H1 (cell line): ENCODE data around the gene MALT1. TPM values are rescaled to one million over a fixed set of nuclear protein-coding genes. Genes with fewer than 3 reads are reported as not detected.

Experiments
- CTCF ChIA-PET: fragments of 300-600 bp; sonication (Branson Sonifier 250); formaldehyde crosslinking; loops from one replicate; lab custom pipeline; 2021; ENCODE audit not compliant: partially characterized antibody; lab: Charles Lee
- POLR2A ChIA-PET: fragments of 300-600 bp; sonication (Branson Sonifier 250); formaldehyde crosslinking; loops from one replicate; lab custom pipeline; 2021; ENCODE audit warnings: inconsistent platforms; ENCODE audit not compliant: partially characterized antibody; lab: Charles Lee
- DNase-seq, 2 experiments: peaks; one replicate each; pipeline versions ENCODE4 v3.0.0 to v3.0.0-alpha.2; 2010 to 2022; ENCODE audit warnings: low spot score in 2 of 2, low read depth in 1 of 2, mixed read lengths in 1 of 2
- FAIRE-seq: peaks from 2 replicates; lab custom pipeline; 2011; peaks lifted over from hg19 to GRCh38; lab: Jason Lieb, UNC
- H2AFZ ChIP-seq: 2 replicates; pipeline ENCODE4 v1.8.1; 2012; ENCODE audit warnings: low read length, inconsistent platforms
- H2AK5ac ChIP-seq: 2 replicates; pipeline ENCODE4 v1.6.1; 2013; ENCODE audit warnings: low read depth, low read length
- H2BK120ac ChIP-seq: replicated peaks from 2 replicates; pipeline ENCODE3; 2013; ENCODE audit warnings: low read depth, low read length, inconsistent platforms
- H2BK12ac ChIP-seq: 2 replicates; pipeline ENCODE4 v1.6.1; 2013; ENCODE audit warnings: low read depth, low read length
- H2BK15ac ChIP-seq: 2 replicates; pipeline ENCODE4 v1.6.1; 2013; ENCODE audit warnings: low read length
- H2BK20ac ChIP-seq: 2 replicates; pipeline ENCODE4 v1.6.1; 2013; ENCODE audit warnings: low read length
- H2BK5ac ChIP-seq: 2 replicates; pipeline ENCODE4 v1.6.1; 2013; ENCODE audit warnings: low read depth, low read length
- H3K14ac ChIP-seq: 2 replicates; pipeline ENCODE4 v1.6.1; 2013; ENCODE audit warnings: inconsistent platforms; ENCODE audit not compliant: insufficient read length
- H3K18ac ChIP-seq: 2 replicates; pipeline ENCODE4 v1.6.1; 2013; ENCODE audit warnings: low read length; ENCODE audit errors: extremely low read depth
- H3K23ac ChIP-seq: 2 replicates; pipeline ENCODE4 v1.6.1; 2013; ENCODE audit warnings: inconsistent platforms; ENCODE audit not compliant: insufficient read length
- H3K23me2 ChIP-seq: 2 replicates; pipeline ENCODE4 v1.6.1; 2013; ENCODE audit warnings: low read depth, low read length
- H3K27ac ChIP-seq: 2 replicates; pipeline ENCODE4 v1.6.1; 2011; ENCODE audit warnings: low read depth, low read length, inconsistent platforms
- H3K27me3 ChIP-seq, 4 experiments: replicated peaks in 1 of 4; 1 replicate in 1 of 4; 2 replicates in 3 of 4; pipeline versions ENCODE4 v1.6.1 to v1.8.1; 2011 to 2013; ENCODE audit warnings: low read length in 3 of 4, mild to moderate bottlenecking in 3 of 4, inconsistent platforms in 2 of 4, mixed read lengths in 2 of 4, moderate library complexity in 1 of 4; ENCODE audit not compliant: control insufficient read depth in 3 of 4, insufficient read depth in 3 of 4; ENCODE audit errors: extremely low read depth in 1 of 4
- H3K36me3 ChIP-seq, 4 experiments: 2 replicates each; pipeline versions ENCODE4 v1.6.1 to v1.8.1; 2011 to 2013; ENCODE audit warnings: mild to moderate bottlenecking in 4 of 4, low read length in 3 of 4, moderate library complexity in 2 of 4, control low read depth in 1 of 4, inconsistent platforms in 1 of 4; ENCODE audit not compliant: insufficient read depth in 4 of 4, control insufficient read depth in 2 of 4
- H3K4ac ChIP-seq: replicated peaks from 2 replicates; pipeline ENCODE3; 2013; ENCODE audit warnings: low read length, low read depth, mixed read lengths, inconsistent platforms; ENCODE audit not compliant: insufficient read length
- H3K4me1 ChIP-seq, 4 experiments: replicated peaks in 1 of 4; 1 replicate in 1 of 4; 2 replicates in 3 of 4; pipeline versions ENCODE4 v1.6.1 to v1.8.1; 2011 to 2013; ENCODE audit warnings: low read length in 3 of 4, inconsistent platforms in 2 of 4, mixed read lengths in 1 of 4; ENCODE audit not compliant: insufficient read depth in 4 of 4, control insufficient read depth in 3 of 4
- H3K4me2 ChIP-seq, 2 experiments: 2 replicates each; pipeline versions ENCODE4 v1.6.1 to v1.8.1; 2011 to 2013; ENCODE audit warnings: low read depth in 2 of 2, low read length in 2 of 2, control low read depth in 1 of 2, inconsistent platforms in 1 of 2, mild to moderate bottlenecking in 1 of 2; ENCODE audit not compliant: insufficient read depth in 1 of 2
- H3K4me3 ChIP-seq, 4 experiments: fragments of 200-600, 300-600 bp in 1 of 4; sonication (generic), shearing (Covaris generic), sonication (Bioruptor Twin) in 1 of 4; 2 replicates each; pipeline versions ENCODE4 v1.5.1 to v1.8.1; 2011 to 2016; ENCODE audit warnings: low read length in 4 of 4, low read depth in 3 of 4, control low read depth in 2 of 4, inconsistent platforms in 2 of 4, mild to moderate bottlenecking in 2 of 4, mixed read lengths in 1 of 4, moderate library complexity in 1 of 4; ENCODE audit not compliant: insufficient read depth in 2 of 4; ENCODE audit errors: extremely low read depth in 1 of 4
- H3K56ac ChIP-seq: replicated peaks from 2 replicates; pipeline ENCODE3; 2013; ENCODE audit warnings: low read depth, mild to moderate bottlenecking, mixed read lengths, low read length, inconsistent platforms; ENCODE audit not compliant: insufficient read length
- H3K79me1 ChIP-seq: 2 replicates; pipeline ENCODE4 v1.6.1; 2013; ENCODE audit warnings: low read depth, low read length, control low read depth
- H3K79me2 ChIP-seq, 2 experiments: 2 replicates each; pipeline versions ENCODE4 v1.6.1 to v1.8.1; 2012 to 2013; ENCODE audit warnings: low read length in 2 of 2, mild to moderate bottlenecking in 2 of 2, inconsistent platforms in 1 of 2; ENCODE audit not compliant: insufficient read depth in 2 of 2, control insufficient read depth in 1 of 2
- H3K9ac ChIP-seq, 4 experiments: replicated peaks in 1 of 4; 1 replicate in 1 of 4; 2 replicates in 3 of 4; pipeline versions ENCODE4 v1.6.1 to v1.8.1; 2011 to 2013; ENCODE audit warnings: low read depth in 3 of 4, low read length in 3 of 4, control low read depth in 2 of 4, mild to moderate bottlenecking in 2 of 4, moderate library complexity in 2 of 4, inconsistent platforms in 1 of 4; ENCODE audit errors: extremely low read depth in 1 of 4
- H3K9me3 ChIP-seq, 2 experiments: 2 replicates each; pipeline versions ENCODE4 v1.6.1 to v1.8.1; 2012 to 2013; ENCODE audit warnings: mild to moderate bottlenecking in 2 of 2, moderate library complexity in 2 of 2, control low read depth in 1 of 2, inconsistent platforms in 1 of 2, low read depth in 1 of 2, low read length in 1 of 2, mixed read lengths in 1 of 2; ENCODE audit not compliant: insufficient read depth in 2 of 2
- H4K20me1 ChIP-seq, 2 experiments: replicated peaks in 1 of 2; 2 replicates each; pipeline versions ENCODE3 to v1.8.1; 2011 to 2013; ENCODE audit warnings: inconsistent platforms in 2 of 2, low read length in 2 of 2, mild to moderate bottlenecking in 1 of 2; ENCODE audit not compliant: insufficient read depth in 2 of 2, control insufficient read depth in 1 of 2
- H4K5ac ChIP-seq: 2 replicates; pipeline ENCODE4 v1.6.1; 2013; ENCODE audit warnings: low read length, low read depth, mixed read lengths, inconsistent platforms; ENCODE audit not compliant: insufficient read length
- H4K8ac ChIP-seq: 2 replicates; pipeline ENCODE4 v1.8.0; 2013; ENCODE audit warnings: mild to moderate bottlenecking, moderate library complexity, low read length, inconsistent platforms; ENCODE audit not compliant: insufficient read depth; ENCODE audit errors: extremely low read depth
- H4K91ac ChIP-seq: replicated peaks from 2 replicates; pipeline ENCODE3; 2013; ENCODE audit warnings: low read length, mixed read lengths, inconsistent platforms; ENCODE audit not compliant: insufficient read length
- CTBP2 ChIP-seq: IDR thresholded peaks from 2 replicates; pipeline ENCODE4 v1.7.0; 2011; ENCODE audit warnings: borderline replicate concordance, mild to moderate bottlenecking, moderate library complexity, mixed read lengths, low read length; ENCODE audit not compliant: insufficient read depth, insufficient read length
- FOSL1 ChIP-seq: IDR thresholded peaks from 2 replicates; pipeline ENCODE4 v1.6.1; 2011; ENCODE audit warnings: mild to moderate bottlenecking, low read depth, low read length, moderate library complexity; ENCODE audit not compliant: insufficient read depth
- SIN3A ChIP-seq, 2 experiments: IDR thresholded peaks in 1 of 2; conservative IDR thresholded peaks in 1 of 2; 2 replicates each; pipeline ENCODE4 v1.6.1; 2011 to 2012; ENCODE audit warnings: low read length in 2 of 2, improper control_type of control experiment in 1 of 2, low read depth in 1 of 2, mild to moderate bottlenecking in 1 of 2
- SP4 ChIP-seq: IDR thresholded peaks from 2 replicates; pipeline ENCODE4 v1.6.1; 2012; ENCODE audit warnings: low read length, inconsistent platforms
- WGBS, 2 experiments: shearing (Covaris generic) in 1 of 2; methylation state at CpG; one replicate each; pipeline versions ENCODE4 v1.1.6 to v1.1.7; 2013 to 2015; ENCODE audit warnings: low lambda C conversion rate in 2 of 2, mixed read lengths in 2 of 2, inconsistent platforms in 1 of 2, low coverage in 1 of 2, missing lambda C conversion rate in 1 of 2; ENCODE audit not compliant: insufficient replicate concordance in 2 of 2, insufficient coverage in 1 of 2, insufficient read length in 1 of 2; ENCODE audit errors: extremely low coverage in 1 of 2, missing lambda C conversion rate in 1 of 2; 5-methylcytosine and 5-hydroxymethylcytosine counted together
- polyA plus RNA-seq, 7 experiments: library from polyadenylated mRNA; depleted of rRNA in 3 of 7; stranded (reverse) in 5 of 7; unstranded in 2 of 7; fragments of >200 nt in 5 of 7; fragments of 200-250 nt in 2 of 7; gene quantifications; 1 replicate in 5 of 7; 2 replicates in 1 of 7; 4 replicates in 1 of 7; pipeline versions ENCODE4 v1.2.1 to v1.2.3, GENCODE V29; 2011 to 2013; ENCODE audit warnings: missing spikeins in 2 of 7, mixed read lengths in 2 of 7
- total RNA-seq: library from RNA; stranded (reverse); fragmentation: NEBNext Ultra II Directional; extraction: Animal tissue kit (Norgen Biotek cat#: 25700); gene quantifications from 2 replicates; pipeline ENCODE4 v1.2.1, GENCODE V29; 2021
- TF ChIP-seq, protein P1 (sequence below): IDR thresholded peaks from 2 replicates; pipeline ENCODE4 v1.6.1; 2011; ENCODE audit warnings: low read depth, mild to moderate bottlenecking, low read length; ENCODE audit not compliant: insufficient read depth

MALT1 gene
- total and polyA plus RNA-seq, 2 of the 8 experiments (the other 6 are each of a cell fraction or from before 2014, with no cell fraction given) = 10.7 to 25.9 TPM

DNA sequence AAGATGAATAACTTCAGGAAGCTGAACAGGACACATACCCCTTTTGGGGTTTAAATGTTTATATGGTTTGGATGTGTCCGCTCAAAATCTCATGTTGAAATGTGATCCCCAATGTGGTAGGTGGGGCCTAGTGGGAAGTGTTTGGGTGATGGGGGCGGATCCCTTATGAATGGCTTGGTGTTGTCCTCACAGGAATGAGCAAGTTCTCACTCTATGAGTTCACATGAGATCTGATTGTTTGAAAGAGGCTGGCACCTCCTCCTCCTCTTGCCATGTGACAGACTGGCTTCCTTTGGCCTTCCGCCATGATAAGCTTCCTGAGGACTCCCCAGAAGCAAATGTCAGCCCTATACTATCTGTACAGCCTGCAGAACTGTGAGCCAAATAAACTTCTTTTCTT is 104.8 kb downstream of the MALT1 start:
- H3K23ac ChIP-seq = no peak overlapping the region
- no peak for FAIRE-seq
- no peak overlapping the region for H3K27ac ChIP-seq
- TF ChIP-seq FOSL1 (no peak), SIN3A (conservative IDR thresholded peaks at IDR 0.05 in 1 of 2, IDR thresholded peaks at IDR 0.05 in 1 of 2; ENCODE audit: low read depth in 1 of 2, low read length in 2 of 2) (no peak), SP4 (no peak), CTBP2 (no peak)
- TF ChIP-seq, protein P1, sequence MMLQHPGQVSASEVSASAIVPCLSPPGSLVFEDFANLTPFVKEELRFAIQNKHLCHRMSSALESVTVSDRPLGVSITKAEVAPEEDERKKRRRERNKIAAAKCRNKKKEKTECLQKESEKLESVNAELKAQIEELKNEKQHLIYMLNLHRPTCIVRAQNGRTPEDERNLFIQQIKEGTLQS = no peak
- H2BK15ac ChIP-seq = no peak overlapping the region
- no peak overlapping the region for H2AK5ac ChIP-seq
- no peak overlapping the region for H2BK5ac ChIP-seq
- no peak overlapping the region for H2AFZ ChIP-seq
- no peaks in the 10 kb centered on the region for H3K79me2 ChIP-seq
- ChIA-PET POLR2A (interaction anchor here (0.6 to 1.6 kb wide), 2 partner anchors 91 to 93 kb away, joined by 3 to 5 read pairs; no protein-coding TSS in a partner anchor), CTCF (interaction anchor here (1.0 to 26.9 kb wide), 7 partner anchors 11 to 289 kb away, joined by 3 to 591 read pairs (median 4); no protein-coding TSS in a partner anchor)
- no peak overlapping the region for H2BK120ac ChIP-seq
- H3K4me1 ChIP-seq = no peaks in the 10 kb centered on the region
- no peaks in the 10 kb centered on the region for H3K79me1 ChIP-seq
- no peaks in the 10 kb centered on the region for H3K23me2 ChIP-seq
- DNase-seq = no peak
- H2BK12ac ChIP-seq = no peak overlapping the region
- no peaks in the 10 kb centered on the region for H3K36me3 ChIP-seq
- 82% methylated on average over 3 of the region's 3 CpGs; no CpG with 5 or more reads in 1 of the 2 experiments for WGBS, 2 experiments
- no peak overlapping the region for H3K4me2 ChIP-seq
- H3K14ac ChIP-seq = no peak overlapping the region
- H3K27me3 ChIP-seq = no peaks in the 10 kb centered on the region
- H4K91ac ChIP-seq = no peak overlapping the region
- H4K5ac ChIP-seq = no peak overlapping the region
- H2BK20ac ChIP-seq = no peak overlapping the region
- no peak overlapping the region for H3K4me3 ChIP-seq
- H3K4ac ChIP-seq = no peak overlapping the region
- H4K8ac ChIP-seq = no peak overlapping the region
- H3K9me3 ChIP-seq = no peaks in the 10 kb centered on the region
- no peak overlapping the region for H3K9ac ChIP-seq
- H4K20me1 ChIP-seq = no peaks in the 10 kb centered on the region
- no peak overlapping the region for H3K56ac ChIP-seq
- no peak overlapping the region for H3K18ac ChIP-seq
